Limb (tissue), 2 donors: ENCODE results near the gene KRTAP9-3.
"Not testable (repeated sequence)": the region's sequence is repeated elsewhere in the genome, so short reads cannot be mapped to it uniquely, and the experiment has no call there.

Experiments used
- DNase-seq, 2 donors: peaks; one replicate each; pipeline ENCODE4 v3.0.0-alpha.2; 2016; ENCODE audit errors: extremely low spot score in 2 of 2

Gene KRTAP9-3, protein sequence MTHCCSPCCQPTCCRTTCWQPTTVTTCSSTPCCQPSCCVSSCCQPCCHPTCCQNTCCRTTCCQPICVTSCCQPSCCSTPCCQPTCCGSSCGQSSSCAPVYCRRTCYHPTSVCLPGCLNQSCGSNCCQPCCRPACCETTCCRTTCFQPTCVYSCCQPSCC

DNA sequence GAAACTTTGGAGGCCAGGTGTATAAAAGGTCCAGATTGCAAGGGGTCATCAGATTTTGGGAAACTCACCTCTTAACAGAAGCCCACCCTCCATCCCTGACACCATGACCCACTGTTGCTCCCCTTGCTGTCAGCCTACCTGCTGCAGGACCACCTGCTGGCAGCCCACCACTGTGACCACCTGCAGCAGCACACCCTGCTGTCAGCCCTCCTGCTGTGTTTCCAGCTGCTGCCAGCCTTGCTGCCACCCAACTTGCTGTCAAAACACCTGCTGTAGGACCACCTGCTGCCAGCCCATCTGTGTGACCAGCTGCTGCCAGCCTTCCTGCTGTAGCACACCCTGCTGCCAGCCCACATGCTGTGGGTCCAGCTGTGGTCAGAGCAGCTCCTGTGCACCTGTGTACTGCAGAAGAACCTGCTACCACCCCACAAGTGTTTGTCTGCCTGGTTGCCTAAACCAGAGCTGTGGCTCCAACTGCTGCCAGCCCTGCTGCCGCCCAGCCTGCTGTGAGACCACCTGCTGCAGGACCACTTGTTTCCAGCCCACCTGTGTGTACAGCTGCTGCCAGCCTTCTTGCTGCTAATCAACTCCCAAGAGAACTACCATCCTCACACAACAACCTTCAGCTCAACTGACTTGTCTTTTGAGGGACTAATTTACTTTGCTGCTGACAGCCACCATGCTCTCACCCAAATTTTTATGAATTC, at the start of gene KRTAP9-3:
KRTAP9-3 (plus strand) TSS at position 51 of the 707 bp plus-strand sequence; CDS start at position 104, 53 bp downstream.
- not testable (repeated sequence) for DNase-seq

DNA sequence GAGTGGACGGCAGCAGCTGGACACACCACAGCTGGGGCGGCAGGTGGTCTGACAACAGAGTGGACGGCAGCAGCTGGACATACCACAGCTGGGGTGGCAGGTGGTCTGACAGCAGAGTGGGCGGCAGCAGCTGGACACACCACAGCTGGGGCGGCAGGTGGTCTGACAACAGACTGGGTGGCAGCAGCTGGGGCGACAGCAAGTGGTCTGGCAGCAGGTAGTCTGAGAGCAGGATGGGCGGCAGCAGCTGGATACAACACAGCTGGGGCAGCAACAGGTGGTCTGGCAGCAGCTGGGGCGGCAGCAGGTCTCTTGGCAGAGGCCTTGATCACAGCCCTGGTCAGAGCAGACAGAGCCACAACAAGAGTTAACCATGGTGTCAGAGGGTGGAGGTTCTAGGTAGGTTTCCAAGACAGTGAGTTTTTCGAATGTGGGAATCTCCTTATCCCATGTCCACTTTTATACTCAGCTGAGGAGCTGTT, 47.7 kb upstream of the KRTAP9-3 start, which contains the start of gene KRTAP4-1:
KRTAP4-1 (minus strand) TSS at position 432 of the 482 bp plus-strand sequence; CDS start at position 375, 57 bp downstream.
- DNase-seq: no peak

DNA sequence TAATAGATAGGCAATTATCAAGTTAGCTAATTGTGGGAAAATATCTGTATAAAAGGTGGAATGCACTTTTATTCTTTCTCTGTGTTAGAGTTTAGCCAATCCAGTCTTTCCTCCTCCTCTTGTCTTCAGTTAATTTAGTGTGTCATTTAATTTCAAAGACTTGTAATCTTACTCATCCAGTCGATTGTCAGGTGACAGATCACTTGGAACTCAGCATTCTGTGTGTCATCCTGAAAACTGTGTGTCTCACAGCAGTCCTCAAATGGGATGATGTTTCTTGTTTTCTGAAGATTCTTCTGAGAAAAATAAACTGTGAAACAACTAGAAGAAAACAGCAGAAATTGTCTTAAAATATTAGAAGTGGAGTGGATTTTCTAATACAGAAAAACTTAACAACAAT, 47.2 kb upstream of the KRTAP9-3 start:
- DNase-seq: no peak

DNA sequence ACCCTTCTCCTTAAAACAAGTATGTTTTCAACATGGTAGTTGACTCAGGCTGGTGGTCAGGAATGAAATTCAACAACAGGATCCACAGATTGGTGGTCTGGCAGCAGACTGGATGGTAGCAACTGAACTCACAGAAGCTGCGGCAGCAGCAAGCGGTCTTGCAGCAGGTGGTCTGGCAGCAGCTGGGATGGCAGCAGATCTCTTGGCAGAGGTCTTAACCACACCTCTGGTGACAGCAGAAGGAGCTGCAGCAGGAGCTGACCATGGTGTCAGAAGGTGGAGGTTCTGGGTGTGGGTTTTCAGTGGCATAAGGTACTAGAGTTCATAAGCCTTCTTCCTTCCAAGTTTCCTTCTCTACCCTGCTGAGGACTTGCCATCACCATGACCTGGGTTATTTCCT, 45.4 kb upstream of the KRTAP9-3 start:
- no peak for DNase-seq

DNA sequence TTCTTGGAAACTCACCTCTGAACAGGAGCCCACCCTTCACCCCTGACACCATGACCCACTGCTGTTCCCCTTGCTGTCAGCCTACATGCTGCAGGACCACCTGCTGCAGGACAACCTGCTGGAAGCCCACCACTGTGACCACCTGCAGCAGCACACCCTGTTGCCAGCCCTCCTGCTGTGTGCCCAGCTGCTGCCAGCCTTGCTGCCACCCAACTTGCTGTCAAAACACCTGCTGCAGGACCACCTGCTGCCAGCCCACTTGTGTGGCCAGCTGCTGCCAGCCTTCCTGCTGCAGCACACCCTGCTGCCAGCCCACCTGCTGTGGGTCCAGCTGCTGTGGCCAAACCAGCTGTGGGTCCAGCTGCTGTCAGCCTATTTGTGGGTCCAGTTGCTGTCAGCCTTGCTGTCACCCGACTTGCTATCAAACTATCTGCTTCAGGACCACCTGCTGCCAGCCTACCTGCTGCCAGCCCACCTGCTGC, 42.4 kb upstream of the KRTAP9-3 start, which contains the start of gene KRTAP9-1:
KRTAP9-1 (plus strand) TSS at position 51 of the 482 bp plus-strand sequence; CDS start at position 51, 0 bp downstream.
- DNase-seq: not testable (repeated sequence)

DNA sequence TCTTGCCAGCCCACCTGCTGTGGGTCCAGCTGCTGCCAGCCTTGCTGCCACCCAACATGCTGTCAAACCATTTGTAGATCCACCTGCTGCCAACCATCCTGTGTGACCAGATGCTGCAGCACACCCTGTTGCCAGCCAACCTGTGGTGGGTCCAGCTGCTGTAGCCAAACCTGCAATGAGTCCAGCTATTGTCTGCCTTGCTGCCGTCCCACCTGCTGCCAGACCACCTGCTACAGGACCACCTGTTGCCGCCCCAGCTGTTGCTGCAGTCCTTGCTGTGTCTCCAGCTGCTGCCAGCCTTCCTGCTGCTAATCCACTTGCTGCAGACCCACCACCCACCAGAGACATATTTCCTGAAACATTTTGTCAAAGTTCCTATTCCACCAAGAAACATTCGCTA, 41.9 kb upstream of the KRTAP9-3 start:
- no peak for DNase-seq

DNA sequence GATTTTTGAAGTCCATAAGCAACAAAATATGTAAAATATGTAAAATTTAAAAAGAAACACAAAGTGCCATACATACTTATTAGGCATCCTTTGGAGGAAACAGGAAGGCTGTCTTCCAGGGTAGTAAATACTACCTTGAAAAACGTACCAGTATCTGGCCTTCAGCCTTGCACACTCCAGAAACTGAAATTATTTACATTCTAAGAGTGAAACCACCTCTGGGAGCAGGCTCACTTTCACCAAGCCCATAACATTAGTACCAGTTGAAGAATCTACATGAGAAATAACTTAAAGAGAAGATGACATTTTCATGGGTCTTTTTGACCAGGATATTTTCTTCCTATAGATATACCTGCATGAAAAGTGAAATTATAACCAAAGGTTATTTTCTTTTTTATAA, 36.2 kb upstream of the KRTAP9-3 start:
- no peak for DNase-seq

DNA sequence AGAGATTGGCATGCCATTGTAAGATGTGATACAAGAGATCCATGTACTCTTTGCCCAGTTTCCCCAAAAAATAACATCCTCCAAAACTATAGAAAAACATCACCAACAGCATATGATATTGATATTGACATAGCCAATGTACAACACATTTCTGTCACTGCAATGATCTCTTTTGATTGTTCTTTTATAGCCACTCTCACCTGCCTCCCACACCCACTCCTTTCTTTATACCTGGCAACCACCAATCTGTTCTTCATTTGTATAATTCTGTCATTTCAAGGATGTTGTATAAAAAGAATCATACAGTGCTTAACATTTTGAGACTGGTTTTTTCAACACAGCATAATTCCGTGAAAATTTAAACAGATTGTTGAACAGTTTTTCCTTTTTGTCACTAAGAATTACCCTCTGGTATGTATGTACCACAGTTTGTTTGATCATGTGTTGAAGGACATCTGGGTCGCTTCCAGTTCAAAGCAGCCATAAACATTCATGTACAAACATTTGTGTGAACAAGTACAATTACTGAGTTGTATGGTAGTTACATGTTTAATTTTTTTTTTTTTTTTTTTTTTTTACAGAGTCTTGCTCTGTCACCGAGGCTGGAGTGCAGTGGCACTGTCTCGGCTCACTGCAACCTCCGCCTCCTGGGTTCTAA, 32.7 kb upstream of the KRTAP9-3 start:
- DNase-seq: no peak

DNA sequence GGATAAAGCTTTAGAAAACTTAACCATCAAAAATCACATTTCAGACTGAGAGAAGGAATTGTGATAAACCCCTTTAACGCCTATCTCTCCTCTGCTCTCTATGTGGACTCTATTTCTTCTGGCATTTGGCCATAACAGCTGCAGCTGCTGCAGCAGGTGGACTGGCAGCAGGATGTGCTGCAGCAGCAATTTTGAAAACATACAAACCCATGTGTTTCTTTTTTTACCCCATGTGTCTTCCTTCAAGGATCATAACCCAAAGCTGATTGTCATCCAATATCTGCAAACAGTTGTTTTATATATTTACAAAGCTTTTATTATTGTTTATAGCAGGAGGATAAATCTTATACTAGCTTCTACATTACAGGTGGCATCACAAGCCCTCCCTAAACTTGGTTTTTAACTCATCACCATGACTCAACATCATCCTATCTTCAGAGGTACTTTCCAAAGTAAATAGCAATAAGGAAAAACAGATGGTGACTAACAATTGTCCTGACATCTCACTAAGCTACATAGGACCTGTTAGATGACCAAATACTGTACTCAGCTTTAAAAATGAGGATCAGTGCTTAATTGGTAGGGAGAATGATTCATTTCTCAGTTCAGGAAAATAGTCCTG, 20.3 kb upstream of the KRTAP9-3 start:
- no peak for DNase-seq

DNA sequence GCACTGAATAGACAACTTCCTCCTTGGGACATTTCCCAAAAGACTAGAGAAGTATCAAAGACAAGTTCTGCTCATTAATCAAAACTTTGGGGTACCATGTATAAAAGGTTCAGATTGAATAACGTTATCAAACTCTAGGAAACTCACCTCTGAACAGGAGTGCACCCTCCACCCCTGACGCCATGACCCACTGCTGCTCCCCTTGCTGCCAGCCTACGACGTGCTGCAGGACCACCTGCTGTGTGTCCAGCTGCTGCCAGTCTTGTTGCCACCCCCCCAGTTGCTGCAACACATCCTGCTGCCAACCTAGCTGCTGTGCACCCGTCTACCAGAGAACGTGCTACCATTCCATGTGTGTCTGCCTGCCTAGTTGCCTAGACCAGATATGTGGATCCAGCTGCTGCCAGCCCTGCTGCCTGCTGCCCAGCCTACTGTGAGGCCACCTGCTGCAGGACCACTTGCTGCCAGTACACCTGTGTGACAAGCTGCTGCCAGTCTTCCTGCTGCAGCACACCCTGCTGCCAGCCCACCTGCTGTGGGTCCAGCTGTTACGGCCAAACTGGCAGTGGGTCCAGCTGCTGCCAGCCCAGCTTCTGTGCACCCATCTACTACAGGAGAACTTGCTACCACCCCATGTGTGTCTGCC, 19.6 kb upstream of the KRTAP9-3 start:
- peak in 1 of 2 donors; percentile 29 for DNase-seq

DNA sequence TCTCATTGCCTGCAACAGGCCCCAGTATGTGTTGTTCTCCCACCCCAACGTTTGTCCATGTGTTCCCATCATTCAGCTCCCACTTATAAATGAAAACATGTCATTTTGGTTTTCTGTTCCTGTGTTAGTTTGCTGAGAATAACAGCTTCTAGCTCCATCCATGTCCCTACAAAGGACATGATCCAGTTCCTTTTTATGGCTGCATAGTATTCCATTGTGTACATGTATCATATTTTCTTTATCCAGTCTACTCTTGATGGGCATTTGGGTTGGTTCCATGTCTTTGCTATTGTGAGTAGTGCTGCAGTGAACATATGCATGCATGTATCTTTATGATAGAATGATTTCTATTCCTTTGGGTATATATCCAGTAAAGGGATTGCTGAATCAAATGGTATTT, 16.6 kb upstream of the KRTAP9-3 start:
- DNase-seq: no peak

DNA sequence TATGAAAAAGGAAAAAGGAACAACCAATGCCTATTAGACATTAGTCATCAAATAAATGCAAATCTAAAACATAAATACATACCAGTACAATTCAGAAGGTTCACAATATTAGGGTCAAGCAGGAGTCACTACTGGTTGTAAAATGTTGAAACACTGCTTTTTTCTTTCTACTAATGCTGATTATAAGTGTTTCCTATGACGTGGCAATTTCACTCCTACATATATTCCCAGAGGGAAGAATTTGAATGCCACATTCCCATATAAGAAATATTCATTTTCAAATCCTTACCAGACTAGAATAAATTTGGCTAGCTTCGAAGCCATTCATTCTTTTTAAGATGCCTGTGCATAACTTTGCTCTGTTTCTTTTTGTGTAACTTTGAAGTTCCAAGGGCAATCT, 8.4 kb upstream of the KRTAP9-3 start:
- DNase-seq: no peak

DNA sequence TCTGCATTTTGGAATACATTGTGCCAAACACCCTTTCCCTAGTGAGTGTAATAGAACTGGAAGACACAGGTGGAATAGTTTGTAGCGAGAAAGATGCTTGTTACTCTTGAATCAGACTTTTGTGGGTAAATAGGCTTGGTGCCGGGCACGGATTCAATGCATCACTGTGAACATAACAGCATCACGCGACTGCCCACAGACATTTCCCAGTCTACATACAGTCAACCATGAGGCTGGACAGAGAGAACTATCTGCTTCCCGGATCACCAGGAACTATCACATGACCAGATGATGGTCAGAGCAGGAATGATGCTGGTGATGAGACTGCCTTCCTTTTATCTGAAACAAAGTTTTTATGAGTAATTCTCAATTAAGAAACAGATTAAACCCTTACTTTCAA, 6.2 kb upstream of the KRTAP9-3 start:
- no peak for DNase-seq

DNA sequence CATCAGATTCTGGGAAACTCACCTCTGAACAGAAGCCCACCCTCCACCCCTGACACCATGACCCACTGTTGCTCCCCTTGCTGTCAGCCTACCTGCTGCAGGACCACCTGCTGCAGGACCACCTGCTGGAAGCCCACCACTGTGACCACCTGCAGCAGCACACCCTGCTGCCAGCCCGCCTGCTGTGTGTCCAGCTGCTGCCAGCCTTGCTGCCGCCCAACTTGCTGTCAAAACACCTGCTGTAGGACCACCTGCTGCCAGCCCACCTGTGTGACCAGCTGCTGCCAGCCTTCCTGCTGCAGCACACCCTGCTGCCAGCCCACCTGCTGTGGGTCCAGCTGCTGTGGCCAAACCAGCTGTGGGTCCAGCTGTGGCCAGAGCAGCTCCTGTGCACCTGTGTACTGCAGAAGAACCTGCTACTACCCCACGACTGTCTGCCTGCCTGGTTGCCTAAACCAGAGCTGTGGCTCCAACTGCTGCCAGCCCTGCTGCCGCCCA, 5.6 kb upstream of the KRTAP9-3 start, which contains the start of gene KRTAP9-2:
KRTAP9-2 (plus strand) TSS at position 51 of the 498 bp plus-strand sequence; CDS start at position 58, 7 bp downstream.
- DNase-seq: not testable (repeated sequence)

DNA sequence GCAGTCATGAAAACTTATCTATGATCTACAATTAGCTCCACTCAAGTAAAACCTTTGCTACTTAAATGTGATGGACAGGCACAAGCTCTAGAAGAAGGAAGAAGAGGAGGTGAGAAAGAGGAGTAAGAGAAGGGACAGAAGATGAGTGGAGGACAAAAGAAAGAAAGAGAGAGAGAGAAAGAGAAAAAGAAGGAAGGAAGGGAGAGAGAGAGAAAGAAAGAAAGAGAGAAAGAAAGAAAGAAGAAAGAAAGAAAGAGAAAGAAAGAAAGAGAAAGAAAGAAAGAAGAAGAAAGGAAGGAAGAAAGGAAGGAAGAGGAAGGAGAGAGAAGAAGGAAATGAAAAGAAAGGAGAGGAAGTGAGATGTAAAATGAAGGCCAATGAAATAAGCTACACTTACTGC, 2.2 kb upstream of the KRTAP9-3 start:
- DNase-seq: no peak

DNA sequence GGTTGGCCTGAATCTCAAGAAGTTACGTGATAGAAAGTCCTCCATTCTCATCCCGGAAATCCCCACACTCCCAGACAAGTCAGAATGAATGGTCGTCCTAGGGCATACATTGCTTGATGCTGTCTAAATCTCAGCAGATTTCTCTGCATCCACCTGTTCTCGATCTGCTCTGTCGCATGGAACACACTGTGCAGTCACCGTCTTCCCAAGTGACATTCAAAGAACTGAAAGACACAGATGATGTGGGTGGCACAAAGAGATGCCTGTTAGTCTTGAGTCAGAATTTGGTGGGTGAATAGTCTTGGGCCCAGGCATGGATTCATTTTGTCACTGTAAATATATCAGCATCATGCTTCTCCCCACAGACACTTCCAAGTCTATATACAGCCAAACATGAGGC, 518 bp upstream of the KRTAP9-3 start:
- DNase-seq: no peak

DNA sequence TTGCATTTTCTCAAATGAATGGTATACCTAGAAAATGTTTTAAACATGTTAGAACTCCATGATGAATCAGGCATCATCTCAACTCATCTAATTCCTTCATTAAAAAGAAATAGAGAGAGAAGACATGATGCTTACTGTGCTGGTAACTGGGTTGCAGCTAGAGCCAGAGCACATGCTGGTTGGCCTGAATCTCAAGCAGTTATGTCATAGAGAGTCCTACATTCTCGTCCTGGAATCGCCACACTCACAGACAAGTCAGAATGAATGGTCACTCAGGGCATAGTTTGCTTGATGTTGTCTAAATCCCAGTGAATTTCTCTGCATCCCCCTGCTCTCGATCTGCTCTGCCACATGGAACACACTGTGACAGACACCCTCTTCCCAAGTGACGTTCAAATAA, 4.9 kb downstream of the KRTAP9-3 start:
- DNase-seq: not testable (repeated sequence)

DNA sequence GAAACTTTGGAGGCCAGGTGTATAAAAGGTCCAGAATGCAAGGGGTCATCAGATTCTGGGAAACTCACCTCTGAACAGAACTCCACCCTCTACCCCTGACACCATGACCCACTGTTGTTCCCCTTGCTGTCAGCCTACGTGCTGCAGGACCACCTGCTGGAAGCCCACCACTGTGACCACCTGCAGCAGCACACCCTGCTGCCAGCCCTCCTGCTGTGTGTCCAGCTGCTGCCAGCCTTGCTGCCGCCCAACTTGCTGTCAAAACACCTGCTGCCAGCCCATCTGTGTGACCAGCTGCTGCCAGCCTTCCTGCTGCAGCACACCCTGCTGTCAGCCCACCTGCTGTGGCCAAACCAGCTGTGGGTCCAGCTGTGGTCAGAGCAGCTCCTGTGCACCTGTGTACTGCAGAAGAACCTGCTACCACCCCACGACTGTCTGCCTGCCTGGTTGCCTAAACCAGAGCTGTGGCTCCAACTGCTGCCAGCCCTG, 5.7 kb downstream of the KRTAP9-3 start, which contains the start of gene KRTAP9-8:
KRTAP9-8 (plus strand) TSS at position 51 of the 489 bp plus-strand sequence; CDS start at position 104, 53 bp downstream.
- not testable (repeated sequence) for DNase-seq

DNA sequence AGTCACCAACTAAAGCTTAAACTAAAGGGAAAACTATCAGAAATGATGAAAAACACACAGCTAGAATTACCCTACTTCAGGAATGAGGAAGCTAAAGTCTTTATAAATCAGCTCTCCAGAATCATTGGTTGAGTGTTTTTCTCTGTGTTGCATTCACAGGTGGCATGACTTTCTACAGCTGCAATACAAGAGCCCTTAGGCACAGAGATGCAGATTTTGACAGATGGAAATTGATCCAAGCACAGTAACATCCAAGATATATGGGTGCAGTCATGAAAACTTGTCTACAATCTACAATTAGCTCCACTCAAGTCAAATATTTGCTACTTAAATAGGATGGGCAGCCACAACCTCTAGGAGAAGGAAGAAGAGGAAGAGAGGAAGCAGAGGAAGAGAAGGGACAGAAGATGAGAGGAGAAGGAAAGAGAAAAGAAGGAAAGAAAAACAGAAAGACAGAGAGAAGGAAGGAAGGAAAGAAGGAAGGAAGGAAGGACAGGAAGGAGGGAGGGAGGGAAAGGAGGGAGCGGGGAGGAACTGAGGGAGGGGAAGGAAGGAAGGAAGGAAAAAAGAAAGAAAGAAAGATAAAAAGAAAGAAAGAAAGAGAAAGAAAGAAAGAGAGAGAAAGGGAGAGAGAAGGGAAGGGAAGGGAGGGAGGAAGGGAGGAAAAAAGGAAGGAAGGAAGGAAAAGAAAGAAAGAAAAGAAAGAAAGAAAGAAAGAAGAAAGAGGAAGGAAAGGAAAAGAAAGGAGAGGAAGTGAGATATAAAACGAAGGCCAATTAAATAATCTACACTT, 14.9 kb downstream of the KRTAP9-3 start:
- not testable (repeated sequence) for DNase-seq
